Measurements from ENCODE around the gene FDXR. TPM values are rescaled to one million over a fixed set of nuclear protein-coding genes. Genes with fewer than 3 reads are reported as not detected.

The FDXR gene
- total RNA-seq, 1 donor from 2014 or later, result 4.5 TPM

DNA sequence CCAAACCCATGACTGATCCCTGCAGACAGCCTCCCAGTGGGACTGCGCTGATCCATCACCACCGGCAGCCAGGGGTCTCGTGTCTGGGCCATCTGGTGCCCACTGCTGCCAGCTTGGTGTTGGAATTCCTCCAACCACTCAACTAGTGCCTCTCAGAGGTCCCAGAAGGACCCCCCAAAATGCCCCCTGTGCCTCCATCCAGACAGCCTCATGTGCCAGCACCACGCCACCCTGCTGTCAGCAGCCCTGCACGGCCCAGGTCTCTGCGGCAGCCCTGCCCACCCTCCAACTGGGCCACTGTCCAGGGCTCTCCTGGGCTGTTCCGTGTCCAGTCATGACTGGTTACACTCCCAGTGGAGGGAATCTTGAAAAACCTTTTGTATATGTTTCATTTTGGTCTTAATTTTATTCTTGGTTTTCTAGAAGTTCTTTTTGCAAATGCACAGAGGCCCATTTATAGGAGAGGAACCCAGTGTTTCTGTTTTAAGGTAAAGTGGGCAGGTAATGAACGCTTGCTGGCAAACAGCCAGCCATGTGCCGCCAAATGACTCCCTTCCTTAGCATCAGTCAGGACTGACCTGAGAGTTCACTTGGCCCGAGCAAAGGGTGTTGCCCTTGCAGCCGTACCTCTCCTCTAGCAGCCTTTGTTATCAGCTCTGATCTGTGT lies 47.7 kb downstream of the FDXR start:
- intact Hi-C loops (cut with micrococcal nuclease), result no loop called here
- DNase-seq, result no peak
- ATAC-seq, result no peak

GRCh38 chr17:74822939-74823367 lies 49.8 kb downstream of the FDXR start:
- DNase-seq (peak; percentile 64), ATAC-seq (peak; percentile 83)
- intact Hi-C loops (cut with micrococcal nuclease), result no loop called here

- DNase-seq (no peak), ATAC-seq (peak; percentile 57)
- intact Hi-C loops (cut with micrococcal nuclease), result no loop called here
Observed at GRCh38 chr17:74822335-74822938, 50.4 kb downstream of the FDXR start.

DNA sequence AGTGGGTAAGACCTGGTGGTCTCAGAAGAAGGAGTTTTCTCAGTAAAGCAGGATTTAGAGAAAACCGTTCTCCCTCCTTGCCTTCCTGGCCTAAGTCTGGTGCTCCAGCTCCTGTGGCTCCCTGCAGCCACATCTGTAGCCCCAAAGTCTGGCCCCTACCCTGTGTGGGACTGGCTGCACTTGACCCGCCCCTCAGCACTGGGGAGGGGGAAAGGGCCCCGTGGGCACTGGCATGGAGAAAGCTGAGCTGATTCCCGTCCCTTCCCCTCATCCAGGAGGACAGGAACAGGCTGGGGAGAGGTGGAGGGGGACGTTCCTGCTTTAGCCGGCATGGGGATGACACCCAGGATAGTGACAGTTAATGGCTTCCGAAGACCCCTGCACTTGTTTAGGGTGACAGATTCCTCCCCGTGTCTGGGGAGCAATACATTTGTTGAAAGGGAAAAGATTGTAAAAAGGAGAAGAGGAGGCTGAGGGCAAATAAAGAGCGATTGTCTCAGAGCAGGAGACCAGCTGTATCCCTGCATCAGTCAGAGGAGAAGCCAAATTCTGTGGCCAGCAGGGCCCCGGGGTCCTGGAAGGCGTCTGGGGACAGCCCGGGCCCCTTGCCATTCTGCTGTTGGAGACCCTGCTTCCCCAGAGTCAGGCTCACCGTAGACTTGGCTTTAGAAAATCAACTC lies 51.0 kb downstream of the FDXR start:
- intact Hi-C loops (cut with micrococcal nuclease), result no loop called here
- peak; percentile 62 for ATAC-seq
- no peak for DNase-seq

- no peak for DNase-seq
- intact Hi-C loops (cut with micrococcal nuclease), result no loop called here
- ATAC-seq, result no peak
Observed at GRCh38 chr17:74819801-74820436, 52.9 kb downstream of the FDXR start.

GRCh38 chr17:74818291-74818938 lies 54.4 kb downstream of the FDXR start:
- intact Hi-C loops (cut with micrococcal nuclease), result no loop called here
- no peak for DNase-seq
- no peak for ATAC-seq

- no peak for ATAC-seq
- intact Hi-C loops (cut with micrococcal nuclease), result no loop called here
- DNase-seq, result no peak
Observed at GRCh38 chr17:74816905-74817620, 55.7 kb downstream of the FDXR start.

DNA sequence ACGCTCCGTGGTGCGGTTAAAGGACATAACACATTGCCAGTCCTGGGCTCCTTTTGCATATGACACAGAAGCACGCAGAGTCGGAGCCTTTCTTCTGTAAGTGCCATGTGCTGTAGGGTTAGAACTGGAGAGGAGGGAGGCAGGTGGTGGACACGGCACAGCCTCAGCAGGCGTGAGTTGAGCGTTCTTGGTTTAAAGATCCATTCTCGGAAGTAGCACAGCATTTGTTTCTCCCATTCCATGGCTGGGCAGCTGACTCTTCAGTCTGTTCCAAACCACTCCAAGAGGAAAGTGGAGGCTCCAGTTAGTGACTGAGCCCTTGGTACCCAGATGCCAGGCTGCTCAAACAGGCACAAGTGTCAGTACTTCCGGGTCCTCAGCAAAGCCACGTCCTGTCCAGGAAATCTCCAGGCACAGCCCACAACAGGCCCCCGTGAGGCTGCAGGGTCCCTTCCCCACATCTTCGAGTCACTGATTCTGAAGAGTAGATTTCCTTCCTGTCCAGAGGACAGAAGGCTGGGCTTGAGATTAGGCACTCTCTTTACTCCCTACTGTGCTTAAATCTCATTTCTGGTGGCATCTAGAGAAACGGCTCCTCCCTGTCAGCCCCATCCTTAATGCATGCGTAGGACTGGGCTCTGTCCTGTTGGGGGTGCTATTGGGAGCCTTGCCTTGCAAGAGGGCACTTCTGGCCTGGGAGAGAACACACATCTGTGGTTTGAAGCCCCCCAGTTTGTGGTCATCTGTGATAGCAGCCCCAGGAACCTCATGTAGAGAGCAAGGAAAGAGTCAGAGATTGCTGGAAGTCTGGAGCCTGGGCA lies 57.0 kb downstream of the FDXR start:
- no peak for ATAC-seq
- DNase-seq, result no peak
- intact Hi-C loops (cut with micrococcal nuclease), result no loop called here

- intact Hi-C loops (cut with micrococcal nuclease), result no loop called here
- ATAC-seq (no peak), DNase-seq (no peak)
Observed at GRCh38 chr17:74815067-74815466, 57.7 kb downstream of the FDXR start.

DNA sequence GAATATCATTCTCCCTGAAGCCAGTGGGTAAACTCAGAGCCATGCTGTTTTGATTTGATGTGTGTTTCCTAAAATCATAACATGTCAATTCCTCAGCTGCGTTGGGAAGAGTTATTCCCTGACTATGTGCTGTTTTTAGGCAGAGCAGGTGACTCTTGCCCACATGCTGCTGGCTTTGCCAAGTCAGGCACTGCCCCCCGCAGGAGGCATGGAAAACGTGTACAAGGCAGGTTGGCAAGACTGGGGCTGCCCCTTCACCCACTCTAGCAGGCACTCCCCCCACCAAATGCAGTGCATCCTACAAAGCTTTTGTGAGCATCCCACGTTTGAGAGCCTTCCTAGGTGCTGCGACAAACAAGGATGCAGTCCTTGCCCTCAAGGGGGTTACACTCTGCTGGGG lies 58.3 kb downstream of the FDXR start:
- ATAC-seq (no peak), DNase-seq (no peak)
- intact Hi-C loops (cut with micrococcal nuclease), result no loop called here

Other genes with a start within 250 kb of the FDXR start
- gene CD300E, start 249.3 kb downstream of the FDXR start, total RNA-seq, result 0.27 TPM
- gene CD300LF, start 160.1 kb downstream of the FDXR start, total RNA-seq, result not detected
- gene RAB37, start 135.7 kb downstream of the FDXR start, total RNA-seq, result 2.8 TPM
- 16.0 TPM for gene NHERF1, start 124.4 kb downstream of the FDXR start, total RNA-seq
- gene NAT9, start 96.6 kb downstream of the FDXR start, total RNA-seq, result 21.1 TPM
- gene GRIN2C, start 13.1 kb downstream of the FDXR start, total RNA-seq, result 0.52 TPM
- not detected for gene FADS6, start 20.6 kb upstream of the FDXR start, total RNA-seq
- not detected for gene USH1G, start 50.3 kb upstream of the FDXR start, total RNA-seq
- not detected for gene OTOP2, start 51.3 kb upstream of the FDXR start, total RNA-seq
- gene OTOP3, start 62.9 kb upstream of the FDXR start, total RNA-seq, result not detected
- 11.2 TPM for gene HID1, start 99.8 kb upstream of the FDXR start, total RNA-seq
- gene CDR2L, start 114.6 kb upstream of the FDXR start, total RNA-seq, result 18.3 TPM
- gene MRPL58, start 139.7 kb upstream of the FDXR start, total RNA-seq, result 51.5 TPM
- gene ATP5PD, start 174.0 kb upstream of the FDXR start, total RNA-seq, result 937 TPM
- 24.1 TPM for gene KCTD2, start 174.2 kb upstream of the FDXR start, total RNA-seq
- 7.2 TPM for gene SLC16A5, start 215.0 kb upstream of the FDXR start, total RNA-seq
- gene ARMC7, start 237.0 kb upstream of the FDXR start, total RNA-seq, result 6.0 TPM